Activated CD4-positive, alpha-beta T cell treated with anti-CD3 and anti-CD28 coated beads, Interleukin-2, amount 50 U/mL, for 48 hours (primary cell): ENCODE measurements around the gene PPP1R13L.

ENCODE experiments used
- DNase-seq, 2 experiments: peaks; one replicate each; pipeline ENCODE4 v3.0.0-alpha.2; 2020

PPP1R13L gene

GRCh38 chr19:45362291-45362690 is 42.6 kb downstream of the PPP1R13L start:
- DNase-seq, result no peak

- DNase-seq, result no peak
These were observed 43.3 kb downstream of the PPP1R13L start for GRCh38 chr19:45361608-45362007.

GRCh38 chr19:45358213-45358792 is 46.6 kb downstream of the PPP1R13L start:
- no peak for DNase-seq

GRCh38 chr19:45357445-45357783 is 47.5 kb downstream of the PPP1R13L start:
- no peak for DNase-seq

- DNase-seq, result no peak
These were observed 48.0 kb downstream of the PPP1R13L start for GRCh38 chr19:45356760-45357444.

GRCh38 chr19:45355910-45356309 is 49.0 kb downstream of the PPP1R13L start:
- no peak for DNase-seq

- no peak for DNase-seq
These were observed 49.5 kb downstream of the PPP1R13L start for GRCh38 chr19:45355402-45355801.

- DNase-seq, result no peak
These were observed 50.5 kb downstream of the PPP1R13L start for GRCh38 chr19:45354241-45354842.

- no peak for DNase-seq
These were observed 51.7 kb downstream of the PPP1R13L start for GRCh38 chr19:45352914-45353796.

- DNase-seq, result no peak
These were observed 52.4 kb downstream of the PPP1R13L start for GRCh38 chr19:45352471-45352870.

GRCh38 chr19:45352062-45352461 is 52.8 kb downstream of the PPP1R13L start:
- no peak for DNase-seq

GRCh38 chr19:45351401-45351952 is 53.4 kb downstream of the PPP1R13L start:
- DNase-seq, result no peak

GRCh38 chr19:45350477-45351058 is 54.3 kb downstream of the PPP1R13L start:
- DNase-seq, result no peak

- DNase-seq, result no peak
These were observed 55.4 kb downstream of the PPP1R13L start for GRCh38 chr19:45349430-45349941.

- DNase-seq, result no peak
These were observed 55.8 kb downstream of the PPP1R13L start for GRCh38 chr19:45349126-45349415.

GRCh38 chr19:45348367-45349125 is 56.3 kb downstream of the PPP1R13L start:
- DNase-seq, result no peak

GRCh38 chr19:45347570-45348366 is 57.1 kb downstream of the PPP1R13L start:
- DNase-seq, result no peak

GRCh38 chr19:45346449-45346848 is 58.4 kb downstream of the PPP1R13L start:
- DNase-seq, result no peak

- DNase-seq, result no peak
These were observed 59.4 kb downstream of the PPP1R13L start for GRCh38 chr19:45345506-45345860.

GRCh38 chr19:45344621-45345505 is 60.0 kb downstream of the PPP1R13L start:
- DNase-seq, result no peak
